GM12873 (cell line): Measurements from ENCODE around the gene MED15.

Source experiments
- TF ChIP-seq, protein P1 (sequence below): IDR thresholded peaks from 2 replicates; pipeline ENCODE4 v1.5.1; 2012; ENCODE audit warnings: low read depth, mild to moderate bottlenecking, moderate library complexity, low read length, control low read depth; ENCODE audit not compliant: insufficient read depth; ENCODE audit errors: missing control alignments

The MED15 gene

DNA sequence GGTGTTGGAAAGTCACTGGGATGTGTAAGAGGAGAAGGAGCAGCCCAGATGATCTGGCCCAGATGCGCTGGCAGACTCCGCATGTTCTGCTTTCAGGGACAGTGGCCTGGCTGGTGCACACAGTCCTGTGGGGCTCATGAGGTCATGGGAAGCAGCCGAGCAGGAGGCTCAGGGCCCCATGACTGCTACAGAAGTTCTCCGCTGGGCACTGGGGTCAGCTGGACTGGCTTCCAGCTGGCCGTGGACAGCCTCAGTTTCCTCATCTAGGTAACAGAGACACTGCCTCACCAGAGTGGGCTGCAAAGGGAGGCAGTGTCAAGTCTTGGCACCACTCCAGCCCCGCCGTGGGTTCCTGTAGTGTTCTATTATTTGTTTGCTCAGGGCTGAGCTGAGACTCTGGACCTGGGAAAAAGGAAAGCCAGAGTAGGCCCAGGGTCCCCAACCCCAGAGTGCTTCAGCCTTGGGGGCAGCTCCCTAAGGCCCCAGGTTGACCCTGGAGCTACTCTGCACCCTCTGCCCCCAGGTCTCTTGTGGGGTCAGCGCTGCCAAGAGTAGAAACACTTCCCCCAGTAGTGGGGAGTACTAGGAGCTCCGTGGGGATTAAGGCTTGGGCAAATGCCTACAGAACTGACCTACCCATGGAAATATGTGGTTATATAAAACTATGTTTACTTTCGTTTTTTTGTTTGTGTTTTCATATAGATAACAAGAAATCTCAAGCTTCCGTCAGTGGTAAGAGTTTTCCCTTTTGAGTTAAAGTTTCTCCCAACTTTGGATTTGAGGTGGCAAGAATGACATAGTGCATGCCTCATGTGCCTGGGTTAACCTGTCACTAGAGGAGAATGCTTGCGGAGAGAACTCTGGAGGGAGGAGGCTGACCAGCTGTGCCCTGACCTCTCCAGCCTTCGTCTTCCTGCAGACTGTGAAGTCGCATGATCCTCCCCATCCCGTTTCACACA lies 45.3 kb downstream of the MED15 start:
- TF ChIP-seq, protein P1, sequence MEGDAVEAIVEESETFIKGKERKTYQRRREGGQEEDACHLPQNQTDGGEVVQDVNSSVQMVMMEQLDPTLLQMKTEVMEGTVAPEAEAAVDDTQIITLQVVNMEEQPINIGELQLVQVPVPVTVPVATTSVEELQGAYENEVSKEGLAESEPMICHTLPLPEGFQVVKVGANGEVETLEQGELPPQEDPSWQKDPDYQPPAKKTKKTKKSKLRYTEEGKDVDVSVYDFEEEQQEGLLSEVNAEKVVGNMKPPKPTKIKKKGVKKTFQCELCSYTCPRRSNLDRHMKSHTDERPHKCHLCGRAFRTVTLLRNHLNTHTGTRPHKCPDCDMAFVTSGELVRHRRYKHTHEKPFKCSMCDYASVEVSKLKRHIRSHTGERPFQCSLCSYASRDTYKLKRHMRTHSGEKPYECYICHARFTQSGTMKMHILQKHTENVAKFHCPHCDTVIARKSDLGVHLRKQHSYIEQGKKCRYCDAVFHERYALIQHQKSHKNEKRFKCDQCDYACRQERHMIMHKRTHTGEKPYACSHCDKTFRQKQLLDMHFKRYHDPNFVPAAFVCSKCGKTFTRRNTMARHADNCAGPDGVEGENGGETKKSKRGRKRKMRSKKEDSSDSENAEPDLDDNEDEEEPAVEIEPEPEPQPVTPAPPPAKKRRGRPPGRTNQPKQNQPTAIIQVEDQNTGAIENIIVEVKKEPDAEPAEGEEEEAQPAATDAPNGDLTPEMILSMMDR = no peak

DNA sequence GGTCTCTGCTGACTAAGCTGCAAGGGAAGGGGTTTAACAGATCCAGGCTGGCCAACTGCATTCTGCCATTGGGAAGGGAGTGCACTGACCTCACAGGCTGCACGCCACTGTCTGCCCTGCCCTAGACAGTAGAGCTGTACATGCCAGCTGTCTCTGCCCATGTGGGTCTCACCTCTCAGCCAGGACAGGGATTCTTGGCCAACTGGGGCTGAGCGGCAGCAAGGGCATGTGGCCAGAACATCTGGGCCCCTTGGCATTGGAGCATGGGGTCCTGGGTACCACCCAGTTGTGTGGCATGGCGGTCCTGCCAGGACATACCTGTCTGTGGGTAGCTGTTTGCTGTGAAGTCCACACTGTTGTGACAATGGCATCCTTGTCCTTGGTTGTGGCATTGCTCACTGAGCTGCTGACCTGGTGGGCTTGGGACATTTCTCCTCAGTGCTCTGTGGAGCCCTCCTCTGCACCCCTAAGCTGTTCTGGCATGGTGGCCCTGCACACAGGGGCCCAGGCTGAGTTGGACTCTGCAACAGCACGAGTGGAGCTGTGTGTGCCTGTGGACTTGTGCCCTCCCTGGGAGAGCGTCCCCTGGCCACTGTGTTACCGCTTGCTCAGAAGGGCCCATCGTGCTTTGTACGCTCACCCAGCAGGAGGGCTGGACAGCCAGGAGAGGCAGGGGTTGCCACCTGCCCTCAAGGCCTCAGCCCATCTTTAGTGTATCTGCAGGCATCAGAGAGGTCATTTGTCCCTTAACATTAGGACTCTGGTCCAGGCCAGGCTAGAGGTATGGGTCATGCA lies 46.7 kb downstream of the MED15 start:
- TF ChIP-seq, protein P1 = no peak

DNA sequence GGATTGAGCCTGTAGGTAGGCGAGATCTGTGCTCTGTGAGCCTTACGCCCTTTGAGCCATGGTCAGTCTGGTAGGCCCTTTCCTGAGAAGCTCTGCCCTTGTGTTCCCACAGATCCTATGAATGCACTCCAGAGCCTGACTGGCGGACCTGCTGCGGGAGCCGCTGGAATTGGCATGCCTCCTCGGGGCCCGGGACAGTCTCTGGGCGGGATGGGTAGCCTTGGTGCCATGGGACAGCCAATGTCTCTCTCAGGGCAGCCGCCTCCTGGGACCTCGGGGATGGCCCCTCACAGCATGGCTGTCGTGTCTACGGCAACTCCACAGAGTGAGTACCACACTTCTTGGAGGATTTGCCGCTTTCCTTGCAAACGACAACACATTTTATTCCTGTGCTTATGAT lies 47.4 kb downstream of the MED15 start:
- TF ChIP-seq, protein P1 = no peak

DNA sequence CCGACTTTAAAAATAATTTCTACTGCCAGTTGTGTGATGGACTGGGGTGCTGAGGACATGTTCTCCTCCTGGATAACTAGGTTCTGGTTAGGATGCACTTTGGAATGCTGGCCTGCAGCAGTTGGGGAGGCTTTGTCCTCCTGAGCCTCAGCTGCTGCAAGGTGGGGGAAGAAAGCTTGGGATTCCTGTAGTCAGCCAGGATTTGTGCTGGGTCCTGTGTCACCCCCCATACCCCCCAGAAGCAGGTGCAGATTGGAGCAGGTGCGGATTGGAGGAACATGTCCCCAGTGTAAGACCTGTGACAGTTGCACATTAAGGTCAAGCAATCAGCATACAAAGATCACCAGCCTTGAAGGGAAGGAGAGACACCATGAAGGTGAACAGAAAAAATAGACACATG lies 51.1 kb downstream of the MED15 start:
- TF ChIP-seq, protein P1 = no peak

DNA sequence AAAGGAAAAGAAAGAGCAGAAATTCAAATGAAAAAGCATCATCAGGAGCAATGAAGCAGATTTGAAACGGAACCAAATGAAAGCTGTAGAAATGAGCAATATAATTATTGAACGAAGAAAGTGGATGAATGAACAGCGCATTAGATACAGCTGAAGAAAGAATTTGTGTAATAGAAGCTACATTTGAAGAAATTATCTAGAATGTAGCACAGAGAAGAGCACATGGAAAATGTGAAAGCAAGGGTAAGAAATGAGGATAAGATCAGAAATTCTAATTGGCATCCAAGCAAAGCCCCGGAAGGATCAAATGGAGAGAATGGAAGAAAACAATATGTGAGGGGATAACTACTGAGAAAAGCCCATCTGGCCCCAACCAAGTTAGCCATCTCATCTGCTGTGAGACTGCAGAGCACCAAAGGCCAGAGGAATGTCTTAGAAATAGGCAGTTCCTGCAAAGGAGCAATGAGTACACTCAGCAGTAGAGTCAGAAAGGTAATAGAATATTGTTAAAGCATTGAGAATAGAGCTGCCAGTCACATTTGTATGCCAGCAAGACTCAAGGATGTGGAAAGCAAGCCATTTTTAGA lies 51.9 kb downstream of the MED15 start:
- TF ChIP-seq, protein P1 = no peak

DNA sequence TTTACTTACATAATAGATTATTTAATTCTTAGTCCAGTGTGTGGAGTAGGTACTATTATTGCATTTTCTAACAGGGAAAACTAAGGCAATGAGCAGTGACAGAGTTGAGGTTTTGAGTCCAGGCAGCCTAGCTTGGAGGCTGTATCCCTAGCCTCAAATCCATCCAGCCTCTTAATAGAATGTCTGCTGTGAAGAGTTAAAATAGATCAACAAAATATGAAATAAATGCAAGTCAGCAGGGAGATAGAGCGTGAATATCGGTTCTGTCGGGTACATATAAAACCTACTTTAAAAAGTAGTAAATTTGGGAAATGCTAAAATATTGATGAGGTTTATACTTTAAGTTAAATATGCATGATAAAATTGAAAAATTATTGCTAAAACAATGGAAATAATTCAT lies 53.3 kb downstream of the MED15 start:
- TF ChIP-seq, protein P1 = no peak

DNA sequence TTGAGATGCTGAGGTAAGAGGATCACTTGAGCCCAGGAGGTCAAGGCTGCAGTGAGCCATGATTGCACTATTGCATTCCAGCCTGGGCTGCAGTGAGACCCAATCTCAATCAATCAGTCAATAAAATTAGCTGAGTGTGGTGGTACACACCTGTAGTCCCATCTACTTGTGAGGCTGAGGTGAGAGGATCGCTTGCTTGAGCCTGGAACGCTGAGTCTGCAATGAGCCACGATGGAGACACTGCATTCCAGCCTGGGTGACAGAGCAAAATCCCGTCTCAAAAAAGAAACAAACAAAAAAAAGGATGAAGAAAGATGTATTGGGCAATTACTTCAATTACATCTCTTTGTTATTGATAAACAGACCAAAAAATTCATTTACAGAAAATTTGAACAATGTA lies 54.5 kb downstream of the MED15 start:
- TF ChIP-seq, protein P1 = no peak
